Body of pancreas (tissue), 4 donors: ENCODE data around the gene METRNL.

ENCODE experiments used
- CTCF ChIP-seq, 7 experiments: fragments of 450-650 bp in 4 of 7; fragments of 200-600 bp in 3 of 7; sonication (generic) in 3 of 7; IDR thresholded peaks; one replicate each; pipeline ENCODE4 v1.5.1; 2016 to 2019; ENCODE audit warnings: antibody characterized with exemption in 7 of 7
- POLR2A ChIP-seq, 3 donors: fragments of 450-650 bp; IDR thresholded peaks; one replicate each; pipeline ENCODE4 v1.6.1; 2016; ENCODE audit warnings: antibody characterized with exemption in 3 of 3, mild to moderate bottlenecking in 2 of 3

- TF ChIP-seq CTCF (IDR thresholded peaks at IDR 0.05) (peak in 6 of 7 experiments; percentile 14 to 58 (median 29)), POLR2A (IDR thresholded peaks at IDR 0.05) (no peak)
Observed at GRCh38 chr17:83076938-83077337, 2.5 kb upstream of the METRNL start.
